GM23338 (cell line): ENCODE measurements around the gene GJA1. TPM values are rescaled to one million over a fixed set of nuclear protein-coding genes. Genes with fewer than 3 reads are reported as not detected.
"Not testable (repeated sequence)": the region's sequence is repeated elsewhere in the genome, so short reads cannot be mapped to it uniquely, and the experiment has no call there.

ENCODE experiments used
- ATAC-seq: fragments of 200-7000 bp; cut with Tn5 transposase; 3 replicates; pipeline ENCODE4 v1.9.1; 2020
- DNase-seq: peaks from one replicate; pipeline ENCODE4 v3.0.0-alpha.2; 2015; ENCODE audit warnings: low spot score
- H2AFZ ChIP-seq: fragments of 200-600 bp; sonication (generic); 2 replicates; pipeline ENCODE4 v1.8.0; 2016; ENCODE audit warnings: antibody characterized with exemption, mild to moderate bottlenecking, moderate library complexity
- H3F3A ChIP-seq: fragments of 200-600 bp; sonication (generic); replicated peaks from 2 replicates; pipeline ENCODE4 v1.8.0; 2017; ENCODE audit warnings: antibody characterized with exemption, mixed run types, low read depth
- H3K27ac ChIP-seq: fragments of 200-600 bp; sonication (generic); 2 replicates; pipeline ENCODE4 v1.6.1; 2016; ENCODE audit warnings: low read depth
- H3K27me3 ChIP-seq: fragments of 200-600 bp; sonication (generic); 2 replicates; pipeline ENCODE4 v1.8.0; 2016; ENCODE audit warnings: mild to moderate bottlenecking, mixed run types, moderate library complexity; ENCODE audit not compliant: insufficient read depth
- H3K36me3 ChIP-seq: fragments of 200-600 bp; sonication (generic); 2 replicates; pipeline ENCODE4 v1.8.0; 2016; ENCODE audit warnings: mild to moderate bottlenecking; ENCODE audit not compliant: insufficient read depth
- H3K4me1 ChIP-seq: fragments of 200-600 bp; sonication (generic); 2 replicates; pipeline ENCODE4 v1.8.0; 2016; ENCODE audit warnings: mild to moderate bottlenecking, moderate library complexity; ENCODE audit not compliant: insufficient read depth
- H3K4me2 ChIP-seq: fragments of 200-600 bp; sonication (generic); 2 replicates; pipeline ENCODE4 v1.7.1; 2017; ENCODE audit warnings: mixed run types
- H3K4me3 ChIP-seq: fragments of 200-600 bp; sonication (generic); 2 replicates; pipeline ENCODE4 v1.6.1; 2016; ENCODE audit warnings: mixed run types
- H3K79me2 ChIP-seq: fragments of 200-600 bp; sonication (generic); replicated peaks from 2 replicates; pipeline ENCODE4 v1.8.0; 2017; ENCODE audit warnings: mild to moderate bottlenecking; ENCODE audit not compliant: insufficient read depth
- H3K9me2 ChIP-seq: fragments of 200-600 bp; sonication (generic); 2 replicates; pipeline ENCODE4 v1.8.0; 2017; ENCODE audit not compliant: insufficient read depth
- H4K20me1 ChIP-seq: fragments of 200-600 bp; sonication (generic); replicated peaks from 2 replicates; pipeline ENCODE4 v1.8.0; 2017; ENCODE audit warnings: mild to moderate bottlenecking; ENCODE audit not compliant: insufficient read depth
- H3K27ac Mint-ChIP-seq: 2 replicates; pipeline ENCODE4 v1.8.0; 2020; ENCODE audit warnings: inconsistent platforms, mild to moderate bottlenecking, moderate library complexity, mixed read lengths
- H3K27me3 Mint-ChIP-seq: 3 replicates; pipeline ENCODE4 v1.8.0; 2022; ENCODE audit warnings: low read depth, mild to moderate bottlenecking, moderate library complexity, mixed read lengths, inconsistent platforms; ENCODE audit not compliant: insufficient read depth, poor library complexity
- H3K36me3 Mint-ChIP-seq: 3 replicates; pipeline ENCODE4 v1.8.0; 2021; ENCODE audit warnings: low read depth, mild to moderate bottlenecking, inconsistent platforms, moderate library complexity, mixed read lengths
- H3K4me1 Mint-ChIP-seq: 3 replicates; pipeline ENCODE4 v1.8.0; 2020; ENCODE audit warnings: mild to moderate bottlenecking, inconsistent platforms, mixed read lengths
- H3K4me3 Mint-ChIP-seq: 3 replicates; pipeline ENCODE4 v1.8.0; 2021; ENCODE audit warnings: moderate library complexity, mild to moderate bottlenecking, inconsistent platforms, mixed read lengths
- H3K9me3 Mint-ChIP-seq: 3 replicates; pipeline ENCODE4 v1.8.0; 2020; ENCODE audit warnings: moderate library complexity, mild to moderate bottlenecking, inconsistent platforms, mixed read lengths
- JUNB ChIP-seq: IDR thresholded peaks from one replicate; pipeline ENCODE4 v1.6.1; 2016; ENCODE audit warnings: antibody characterized with exemption; ENCODE audit not compliant: unreplicated experiment
- ZNF331 ChIP-seq: fragments of 250-450 bp; sonication (Bioruptor Pico); IDR thresholded peaks from 2 replicates; pipeline ENCODE4 v1.5.0; 2020; ENCODE audit warnings: low read depth, mild to moderate bottlenecking, moderate library complexity
- polyA plus RNA-seq: library from polyadenylated mRNA; unstranded; fragments of >200 nt; fragmentation: Nextera tagmentation; extraction: Ambion mirVana; gene quantifications from 2 replicates; pipeline ENCODE4 v1.2.1, GENCODE V29; 2016
- total RNA-seq: library from RNA; depleted of rRNA; stranded (reverse); fragments of >200 nt; shearing (Covaris generic); gene quantifications from 2 replicates; pipeline ENCODE4 v1.2.3, GENCODE V29; 2014
- TF ChIP-seq, protein P1 (sequence below): fragments of 250-450 bp; sonication (Bioruptor Pico); IDR thresholded peaks from 2 replicates; pipeline ENCODE4 v1.5.0; 2020; ENCODE audit warnings: mild to moderate bottlenecking, moderate library complexity
- TF ChIP-seq, protein P2 (sequence below): IDR thresholded peaks from 2 replicates; pipeline ENCODE4 v1.6.1; 2016; ENCODE audit warnings: antibody characterized with exemption

GJA1 gene
- total and polyA plus RNA-seq, 2 experiments from 2014 or later = 262 to 609 TPM

DNA sequence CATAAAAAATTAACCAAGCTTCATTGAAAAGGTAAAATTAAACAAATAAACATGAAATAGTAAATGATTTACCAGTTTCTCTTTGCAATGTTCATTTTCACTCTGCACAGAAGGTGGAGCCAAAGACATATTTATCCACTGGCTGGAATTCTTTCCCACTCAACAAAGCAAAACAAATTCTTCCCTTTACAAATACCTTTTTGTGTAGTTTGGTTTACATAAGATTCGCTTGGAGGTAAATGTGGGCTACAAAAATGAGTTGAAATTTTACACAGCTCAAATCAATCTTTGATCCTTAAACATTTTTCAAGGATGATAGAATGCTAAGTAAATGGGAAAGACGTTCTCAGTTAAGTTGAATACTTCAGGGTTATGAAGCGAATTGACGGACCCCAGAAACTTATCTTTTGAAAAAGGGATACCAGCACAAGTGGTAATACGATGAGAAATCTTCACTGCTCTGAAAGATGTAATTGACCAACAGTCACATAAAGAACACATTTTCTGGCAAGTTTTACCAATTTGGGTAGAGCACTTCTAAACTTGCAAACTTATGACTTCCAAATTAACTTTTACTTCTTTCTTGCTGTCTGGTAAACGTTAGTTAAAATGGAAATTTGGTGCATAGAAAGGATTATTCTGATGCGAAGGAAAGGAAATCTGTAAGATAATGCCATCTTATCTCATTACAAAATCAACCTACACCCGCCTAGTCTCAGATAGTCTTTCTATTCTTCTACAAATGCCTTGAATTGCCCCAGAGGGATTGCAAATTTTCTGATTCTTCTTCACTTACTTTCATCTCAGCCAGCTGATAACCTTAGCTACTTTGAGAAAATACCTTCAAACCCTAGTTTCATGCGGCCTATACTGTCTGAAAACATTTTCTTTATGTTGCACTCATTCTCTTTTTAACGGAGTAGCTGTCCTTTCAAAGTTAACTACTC lies 4.7 kb upstream of the GJA1 start (continued):
- TF ChIP-seq, protein P1, sequence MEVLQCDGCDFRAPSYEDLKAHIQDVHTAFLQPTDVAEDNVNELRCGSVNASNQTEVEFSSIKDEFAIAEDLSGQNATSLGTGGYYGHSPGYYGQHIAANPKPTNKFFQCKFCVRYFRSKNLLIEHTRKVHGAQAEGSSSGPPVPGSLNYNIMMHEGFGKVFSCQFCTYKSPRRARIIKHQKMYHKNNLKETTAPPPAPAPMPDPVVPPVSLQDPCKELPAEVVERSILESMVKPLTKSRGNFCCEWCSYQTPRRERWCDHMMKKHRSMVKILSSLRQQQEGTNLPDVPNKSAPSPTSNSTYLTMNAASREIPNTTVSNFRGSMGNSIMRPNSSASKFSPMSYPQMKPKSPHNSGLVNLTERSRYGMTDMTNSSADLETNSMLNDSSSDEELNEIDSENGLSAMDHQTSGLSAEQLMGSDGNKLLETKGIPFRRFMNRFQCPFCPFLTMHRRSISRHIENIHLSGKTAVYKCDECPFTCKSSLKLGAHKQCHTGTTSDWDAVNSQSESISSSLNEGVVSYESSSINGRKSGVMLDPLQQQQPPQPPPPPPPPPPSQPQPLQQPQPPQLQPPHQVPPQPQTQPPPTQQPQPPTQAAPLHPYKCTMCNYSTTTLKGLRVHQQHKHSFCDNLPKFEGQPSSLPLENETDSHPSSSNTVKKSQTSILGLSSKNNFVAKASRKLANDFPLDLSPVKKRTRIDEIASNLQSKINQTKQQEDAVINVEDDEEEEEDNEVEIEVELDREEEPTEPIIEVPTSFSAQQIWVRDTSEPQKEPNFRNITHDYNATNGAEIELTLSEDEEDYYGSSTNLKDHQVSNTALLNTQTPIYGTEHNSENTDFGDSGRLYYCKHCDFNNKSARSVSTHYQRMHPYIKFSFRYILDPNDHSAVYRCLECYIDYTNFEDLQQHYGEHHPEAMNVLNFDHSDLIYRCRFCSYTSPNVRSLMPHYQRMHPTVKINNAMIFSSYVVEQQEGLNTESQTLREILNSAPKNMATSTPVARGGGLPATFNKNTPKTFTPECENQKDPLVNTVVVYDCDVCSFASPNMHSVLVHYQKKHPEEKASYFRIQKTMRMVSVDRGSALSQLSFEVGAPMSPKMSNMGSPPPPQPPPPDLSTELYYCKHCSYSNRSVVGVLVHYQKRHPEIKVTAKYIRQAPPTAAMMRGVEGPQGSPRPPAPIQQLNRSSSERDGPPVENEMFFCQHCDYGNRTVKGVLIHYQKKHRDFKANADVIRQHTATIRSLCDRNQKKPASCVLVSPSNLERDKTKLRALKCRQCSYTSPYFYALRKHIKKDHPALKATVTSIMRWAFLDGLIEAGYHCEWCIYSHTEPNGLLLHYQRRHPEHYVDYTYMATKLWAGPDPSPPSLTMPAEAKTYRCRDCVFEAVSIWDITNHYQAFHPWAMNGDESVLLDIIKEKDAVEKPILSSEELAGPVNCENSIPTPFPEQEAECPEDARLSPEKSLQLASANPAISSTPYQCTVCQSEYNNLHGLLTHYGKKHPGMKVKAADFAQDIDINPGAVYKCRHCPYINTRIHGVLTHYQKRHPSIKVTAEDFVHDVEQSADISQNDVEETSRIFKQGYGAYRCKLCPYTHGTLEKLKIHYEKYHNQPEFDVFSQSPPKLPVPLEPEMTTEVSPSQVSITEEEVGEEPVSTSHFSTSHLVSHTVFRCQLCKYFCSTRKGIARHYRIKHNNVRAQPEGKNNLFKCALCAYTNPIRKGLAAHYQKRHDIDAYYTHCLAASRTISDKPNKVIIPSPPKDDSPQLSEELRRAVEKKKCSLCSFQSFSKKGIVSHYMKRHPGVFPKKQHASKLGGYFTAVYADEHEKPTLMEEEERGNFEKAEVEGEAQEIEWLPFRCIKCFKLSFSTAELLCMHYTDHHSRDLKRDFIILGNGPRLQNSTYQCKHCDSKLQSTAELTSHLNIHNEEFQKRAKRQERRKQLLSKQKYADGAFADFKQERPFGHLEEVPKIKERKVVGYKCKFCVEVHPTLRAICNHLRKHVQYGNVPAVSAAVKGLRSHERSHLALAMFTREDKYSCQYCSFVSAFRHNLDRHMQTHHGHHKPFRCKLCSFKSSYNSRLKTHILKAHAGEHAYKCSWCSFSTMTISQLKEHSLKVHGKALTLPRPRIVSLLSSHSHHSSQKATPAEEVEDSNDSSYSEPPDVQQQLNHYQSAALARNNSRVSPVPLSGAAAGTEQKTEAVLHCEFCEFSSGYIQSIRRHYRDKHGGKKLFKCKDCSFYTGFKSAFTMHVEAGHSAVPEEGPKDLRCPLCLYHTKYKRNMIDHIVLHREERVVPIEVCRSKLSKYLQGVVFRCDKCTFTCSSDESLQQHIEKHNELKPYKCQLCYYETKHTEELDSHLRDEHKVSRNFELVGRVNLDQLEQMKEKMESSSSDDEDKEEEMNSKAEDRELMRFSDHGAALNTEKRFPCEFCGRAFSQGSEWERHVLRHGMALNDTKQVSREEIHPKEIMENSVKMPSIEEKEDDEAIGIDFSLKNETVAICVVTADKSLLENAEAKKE = 0 out of 2 replicates have a peak, but pooled peaks have one; percentile 15
- TF ChIP-seq JUNB = no peak
- no peak for TF ChIP-seq ZNF331
- TF ChIP-seq, protein P2, sequence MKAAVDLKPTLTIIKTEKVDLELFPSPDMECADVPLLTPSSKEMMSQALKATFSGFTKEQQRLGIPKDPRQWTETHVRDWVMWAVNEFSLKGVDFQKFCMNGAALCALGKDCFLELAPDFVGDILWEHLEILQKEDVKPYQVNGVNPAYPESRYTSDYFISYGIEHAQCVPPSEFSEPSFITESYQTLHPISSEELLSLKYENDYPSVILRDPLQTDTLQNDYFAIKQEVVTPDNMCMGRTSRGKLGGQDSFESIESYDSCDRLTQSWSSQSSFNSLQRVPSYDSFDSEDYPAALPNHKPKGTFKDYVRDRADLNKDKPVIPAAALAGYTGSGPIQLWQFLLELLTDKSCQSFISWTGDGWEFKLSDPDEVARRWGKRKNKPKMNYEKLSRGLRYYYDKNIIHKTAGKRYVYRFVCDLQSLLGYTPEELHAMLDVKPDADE = no peak

DNA sequence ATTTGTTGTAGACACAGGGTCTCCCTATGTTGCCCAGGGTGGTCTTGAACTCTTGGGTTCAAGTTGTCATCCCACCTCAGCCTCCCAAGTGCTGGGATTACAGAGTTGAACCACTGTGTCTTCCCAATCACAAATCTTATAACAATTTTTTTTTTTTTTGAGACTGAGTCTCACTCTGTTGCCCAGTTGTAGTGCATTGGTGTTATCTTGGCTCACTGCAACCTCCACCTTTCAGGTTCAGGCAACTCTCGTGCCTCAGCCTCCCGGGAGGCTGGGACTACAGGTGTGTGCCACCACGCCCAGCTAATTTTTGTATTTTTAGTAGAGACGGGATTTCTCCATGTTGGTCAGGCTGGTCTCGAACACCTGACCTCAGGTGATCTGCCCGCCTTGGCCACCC lies 3.7 kb upstream of the GJA1 start:
- H3K27me3 Mint-ChIP-seq, H3K9me2 ChIP-seq, H3K9me3 Mint-ChIP-seq, H3F3A ChIP-seq, H3K4me3 ChIP-seq, H3K36me3 ChIP-seq, DNase-seq, H4K20me1 ChIP-seq, H3K36me3 Mint-ChIP-seq, ATAC-seq, H3K27me3 ChIP-seq, H2AFZ ChIP-seq: not testable (repeated sequence)
- H3K27ac Mint-ChIP-seq = peak overlapping the region; percentile 77
- Histone ChIP-seq H3K4me1 (peaks cover 26% of the 10 kb centered on the region), H3K79me2 (peaks cover 44% of the 10 kb centered on the region), H3K27ac (peak overlapping the region; percentile 87), H3K4me2 (peak overlapping the region; percentile 34; the same call in 1 of the 2 replicates)
- peak overlapping the region; percentile 64; the same call in 1 of the 3 replicates for H3K4me3 Mint-ChIP-seq
- peaks cover 32% of the 10 kb centered on the region for H3K4me1 Mint-ChIP-seq
